WTC11 (cell line): ENCODE measurements around the gene MKS1. TPM values are rescaled to one million over a fixed set of nuclear protein-coding genes. Genes with fewer than 3 reads are reported as not detected.

Source experiments
- ATAC-seq: fragments of 200-7000 bp; cut with Tn5 transposase; 2 replicates; pipeline ENCODE4 v1.10.0; 2021; ENCODE audit warnings: mild to moderate bottlenecking, moderate library complexity
- CTCF ChIA-PET: fragments of 300-600 bp; sonication (Branson Sonifier 250); formaldehyde crosslinking; loops from one replicate; lab custom pipeline; 2021; ENCODE audit warnings: antibody characterized with exemption; lab: Charles Lee
- POLR2A ChIA-PET: fragments of 350-600 bp; sonication (Branson Sonifier 250); formaldehyde crosslinking; loops from one replicate; lab custom pipeline; 2021; ENCODE audit warnings: antibody characterized with exemption; lab: Charles Lee
- DNase-seq: peaks from one replicate; pipeline ENCODE4 v3.0.0; 2021; ENCODE audit warnings: low spot score
- H3K27ac Mint-ChIP-seq: 2 replicates; pipeline ENCODE4 v1.8.0; 2021; ENCODE audit warnings: mixed read lengths
- H3K27me3 Mint-ChIP-seq: 2 replicates; pipeline ENCODE4 v1.8.0; 2021; ENCODE audit warnings: low read depth, mild to moderate bottlenecking, moderate library complexity, mixed read lengths
- H3K36me3 Mint-ChIP-seq: 2 replicates; pipeline ENCODE4 v1.8.0; 2021; ENCODE audit warnings: mixed read lengths
- H3K4me1 Mint-ChIP-seq: 2 replicates; pipeline ENCODE4 v1.8.0; 2022; ENCODE audit warnings: mixed read lengths
- H3K4me3 Mint-ChIP-seq: 2 replicates; pipeline ENCODE4 v1.8.0; 2021; ENCODE audit warnings: mild to moderate bottlenecking, moderate library complexity, mixed read lengths
- H3K9me3 Mint-ChIP-seq: 2 replicates; pipeline ENCODE4 v1.8.0; 2021; ENCODE audit warnings: mixed read lengths
- ATF1 ChIP-seq: sonication (generic); formaldehyde crosslinking; IDR thresholded peaks from 2 replicates; pipeline ENCODE4 v1.8.1; 2023; ENCODE audit warnings: mild to moderate bottlenecking, moderate library complexity, missing genetic modification reagents
- ATF2 ChIP-seq: sonication (generic); formaldehyde crosslinking; IDR thresholded peaks from 2 replicates; pipeline ENCODE4 v1.8.1; 2022; ENCODE audit warnings: low read depth, missing genetic modification reagents, borderline replicate concordance
- CREB1 ChIP-seq: sonication (generic); formaldehyde crosslinking; IDR thresholded peaks from 2 replicates; pipeline ENCODE4 v1.8.0; 2023; ENCODE audit warnings: mild to moderate bottlenecking, missing genetic modification reagents
- ETV6 ChIP-seq: sonication (generic); formaldehyde crosslinking; IDR thresholded peaks from 2 replicates; pipeline ENCODE4 v1.8.1; 2022; ENCODE audit warnings: mild to moderate bottlenecking, missing genetic modification reagents
- GABPB1 ChIP-seq: sonication (generic); formaldehyde crosslinking; IDR thresholded peaks from 2 replicates; pipeline ENCODE4 v1.8.1; 2023; ENCODE audit warnings: mild to moderate bottlenecking, missing genetic modification reagents
- KAT7 ChIP-seq: sonication (generic); formaldehyde crosslinking; IDR thresholded peaks from 2 replicates; pipeline ENCODE4 v1.8.1; 2023; ENCODE audit warnings: missing genetic modification reagents, mild to moderate bottlenecking, borderline replicate concordance
- MYBL2 ChIP-seq: sonication (generic); formaldehyde crosslinking; IDR thresholded peaks from 2 replicates; pipeline ENCODE4 v1.8.1; 2023; ENCODE audit warnings: mild to moderate bottlenecking, moderate library complexity, missing genetic modification reagents
- NR3C1 ChIP-seq: sonication (generic); formaldehyde crosslinking; conservative IDR thresholded peaks from 2 replicates; pipeline ENCODE4 v1.8.1; 2023; ENCODE audit warnings: low read depth, mild to moderate bottlenecking, missing genetic modification reagents
- RORB ChIP-seq: fragments of 250-450 bp; sonication (Bioruptor Pico); IDR thresholded peaks from 2 replicates; pipeline ENCODE4 v1.9.0; 2021; ENCODE audit warnings: mild to moderate bottlenecking
- TCF7 ChIP-seq: sonication (generic); formaldehyde crosslinking; IDR thresholded peaks from 2 replicates; pipeline ENCODE4 v1.8.0; 2022; ENCODE audit warnings: mild to moderate bottlenecking, low read depth, missing genetic modification reagents, moderate library complexity
- TP53 ChIP-seq: sonication (generic); formaldehyde crosslinking; IDR thresholded peaks from 2 replicates; pipeline ENCODE4 v1.8.1; 2023; ENCODE audit warnings: mild to moderate bottlenecking, missing genetic modification reagents
- ZNF138 ChIP-seq: sonication (generic); formaldehyde crosslinking; conservative IDR thresholded peaks from 2 replicates; pipeline ENCODE4 v1.8.1; 2022; ENCODE audit warnings: mild to moderate bottlenecking, moderate library complexity, missing genetic modification reagents
- ZNF396 ChIP-seq: fragments of 250-450 bp; sonication (Bioruptor Pico); IDR thresholded peaks from 2 replicates; pipeline ENCODE4 v1.8.0; 2021; ENCODE audit warnings: mild to moderate bottlenecking, moderate library complexity, borderline replicate concordance
- ZNF671 ChIP-seq: fragments of 250-450 bp; sonication (Bioruptor Pico); IDR thresholded peaks from 2 replicates; pipeline ENCODE4 v1.8.0; 2021; ENCODE audit warnings: mild to moderate bottlenecking
- total RNA-seq: library from RNA; stranded (reverse); gene quantifications from 3 replicates; pipeline ENCODE4 v1.2.3, GENCODE V29; 2021
- TF ChIP-seq, protein P1 (sequence below): sonication (generic); formaldehyde crosslinking; IDR thresholded peaks from 2 replicates; pipeline ENCODE4 v1.8.1; 2023; ENCODE audit warnings: mild to moderate bottlenecking, missing genetic modification reagents
- TF ChIP-seq, protein P2 (sequence below): sonication (generic); formaldehyde crosslinking; IDR thresholded peaks from 2 replicates; pipeline ENCODE4 v1.8.1; 2022; ENCODE audit warnings: mild to moderate bottlenecking, missing genetic modification reagents, moderate library complexity, borderline replicate concordance
- TF ChIP-seq, protein P3 (sequence below): sonication (generic); formaldehyde crosslinking; IDR thresholded peaks from 2 replicates; pipeline ENCODE4 v1.8.1; 2023; ENCODE audit warnings: mild to moderate bottlenecking, missing genetic modification reagents
- TF ChIP-seq, protein P4 (sequence below): fragments of 250-450 bp; sonication (Bioruptor Pico); IDR thresholded peaks from 2 replicates; pipeline ENCODE4 v1.9.0; 2021; ENCODE audit warnings: moderate library complexity, mild to moderate bottlenecking, inconsistent platforms, borderline replicate concordance
- TF ChIP-seq, protein P5 (sequence below): fragments of 250-450 bp; sonication (Bioruptor Pico); conservative IDR thresholded peaks from 2 replicates; pipeline ENCODE4 v1.9.0; 2021; ENCODE audit warnings: mild to moderate bottlenecking

Gene MKS1
- total RNA-seq, 1 experiment from 2014 or later: 24.2 TPM

DNA sequence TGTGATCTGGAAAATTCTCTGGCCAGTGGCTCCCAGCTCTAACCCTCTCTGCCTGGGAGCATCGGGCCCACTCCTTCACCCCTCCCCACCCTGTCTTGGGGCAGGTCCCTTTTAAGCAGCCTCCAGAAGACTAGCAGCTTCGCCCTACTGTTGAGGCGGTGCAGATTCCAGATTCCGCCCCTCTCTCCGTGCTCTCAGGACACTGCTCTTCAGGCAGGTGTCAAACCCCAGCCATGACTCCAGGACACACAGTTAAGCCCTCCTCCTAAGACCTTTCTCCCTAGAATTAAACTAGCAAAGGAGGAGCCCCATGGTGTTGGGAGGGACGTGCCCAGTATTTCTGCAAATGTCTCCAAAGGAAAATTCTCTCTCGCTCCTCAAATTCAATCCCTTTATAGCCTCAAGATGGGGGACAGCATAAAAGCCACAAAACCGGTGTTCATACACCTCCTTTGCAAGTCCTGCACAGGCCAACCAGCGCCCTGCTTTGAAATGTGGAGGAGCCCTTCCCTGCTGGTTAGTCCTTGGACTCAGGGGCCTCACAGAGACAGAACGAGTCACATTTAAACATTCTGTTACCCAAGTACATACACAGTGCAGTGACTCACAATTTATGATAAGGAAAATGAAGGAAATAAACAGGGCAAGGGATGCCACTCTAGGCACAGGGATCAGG is 26.5 kb upstream of the MKS1 start:
- Mint-ChIP-seq H3K36me3 (peaks cover 5% of the 10 kb centered on the region), H3K27me3 (peaks cover 89% of the 10 kb centered on the region), H3K4me1 (peaks cover 11% of the 10 kb centered on the region), H3K27ac (no peak overlapping the region), H3K9me3 (peaks cover 7% of the 10 kb centered on the region), H3K4me3 (no peak overlapping the region)
- ChIA-PET POLR2A (no interaction called here), CTCF (interaction anchor here (1.0 to 1.2 kb wide), 2 partner anchors 27 to 46 kb away, joined by 3 to 6 read pairs; partner anchors contain the start of gene MKS1)
- TF ChIP-seq TCF7 (CRISPR knock-in tag): no peak
- TF ChIP-seq ZNF396 (CRISPR knock-in tag): no peak
- TF ChIP-seq ZNF671: no peak
- TF ChIP-seq, protein P1, sequence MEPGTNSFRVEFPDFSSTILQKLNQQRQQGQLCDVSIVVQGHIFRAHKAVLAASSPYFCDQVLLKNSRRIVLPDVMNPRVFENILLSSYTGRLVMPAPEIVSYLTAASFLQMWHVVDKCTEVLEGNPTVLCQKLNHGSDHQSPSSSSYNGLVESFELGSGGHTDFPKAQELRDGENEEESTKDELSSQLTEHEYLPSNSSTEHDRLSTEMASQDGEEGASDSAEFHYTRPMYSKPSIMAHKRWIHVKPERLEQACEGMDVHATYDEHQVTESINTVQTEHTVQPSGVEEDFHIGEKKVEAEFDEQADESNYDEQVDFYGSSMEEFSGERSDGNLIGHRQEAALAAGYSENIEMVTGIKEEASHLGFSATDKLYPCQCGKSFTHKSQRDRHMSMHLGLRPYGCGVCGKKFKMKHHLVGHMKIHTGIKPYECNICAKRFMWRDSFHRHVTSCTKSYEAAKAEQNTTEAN (CRISPR knock-in tag): no peak
- TF ChIP-seq, protein P2, sequence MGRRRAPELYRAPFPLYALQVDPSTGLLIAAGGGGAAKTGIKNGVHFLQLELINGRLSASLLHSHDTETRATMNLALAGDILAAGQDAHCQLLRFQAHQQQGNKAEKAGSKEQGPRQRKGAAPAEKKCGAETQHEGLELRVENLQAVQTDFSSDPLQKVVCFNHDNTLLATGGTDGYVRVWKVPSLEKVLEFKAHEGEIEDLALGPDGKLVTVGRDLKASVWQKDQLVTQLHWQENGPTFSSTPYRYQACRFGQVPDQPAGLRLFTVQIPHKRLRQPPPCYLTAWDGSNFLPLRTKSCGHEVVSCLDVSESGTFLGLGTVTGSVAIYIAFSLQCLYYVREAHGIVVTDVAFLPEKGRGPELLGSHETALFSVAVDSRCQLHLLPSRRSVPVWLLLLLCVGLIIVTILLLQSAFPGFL: no peak
- no peak for TF ChIP-seq RORB
- no peak for TF ChIP-seq ATF1 (CRISPR knock-in tag)
- no peak for TF ChIP-seq MYBL2 (CRISPR knock-in tag)
- no peak for TF ChIP-seq ZNF138 (CRISPR knock-in tag)
- no peak for TF ChIP-seq KAT7 (CRISPR knock-in tag)
- TF ChIP-seq TP53 (CRISPR knock-in tag): no peak
- TF ChIP-seq, protein P3, sequence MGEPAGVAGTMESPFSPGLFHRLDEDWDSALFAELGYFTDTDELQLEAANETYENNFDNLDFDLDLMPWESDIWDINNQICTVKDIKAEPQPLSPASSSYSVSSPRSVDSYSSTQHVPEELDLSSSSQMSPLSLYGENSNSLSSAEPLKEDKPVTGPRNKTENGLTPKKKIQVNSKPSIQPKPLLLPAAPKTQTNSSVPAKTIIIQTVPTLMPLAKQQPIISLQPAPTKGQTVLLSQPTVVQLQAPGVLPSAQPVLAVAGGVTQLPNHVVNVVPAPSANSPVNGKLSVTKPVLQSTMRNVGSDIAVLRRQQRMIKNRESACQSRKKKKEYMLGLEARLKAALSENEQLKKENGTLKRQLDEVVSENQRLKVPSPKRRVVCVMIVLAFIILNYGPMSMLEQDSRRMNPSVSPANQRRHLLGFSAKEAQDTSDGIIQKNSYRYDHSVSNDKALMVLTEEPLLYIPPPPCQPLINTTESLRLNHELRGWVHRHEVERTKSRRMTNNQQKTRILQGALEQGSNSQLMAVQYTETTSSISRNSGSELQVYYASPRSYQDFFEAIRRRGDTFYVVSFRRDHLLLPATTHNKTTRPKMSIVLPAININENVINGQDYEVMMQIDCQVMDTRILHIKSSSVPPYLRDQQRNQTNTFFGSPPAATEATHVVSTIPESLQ: no peak
- no peak for TF ChIP-seq ETV6
- TF ChIP-seq GABPB1 (CRISPR knock-in tag): no peak
- TF ChIP-seq, protein P4, sequence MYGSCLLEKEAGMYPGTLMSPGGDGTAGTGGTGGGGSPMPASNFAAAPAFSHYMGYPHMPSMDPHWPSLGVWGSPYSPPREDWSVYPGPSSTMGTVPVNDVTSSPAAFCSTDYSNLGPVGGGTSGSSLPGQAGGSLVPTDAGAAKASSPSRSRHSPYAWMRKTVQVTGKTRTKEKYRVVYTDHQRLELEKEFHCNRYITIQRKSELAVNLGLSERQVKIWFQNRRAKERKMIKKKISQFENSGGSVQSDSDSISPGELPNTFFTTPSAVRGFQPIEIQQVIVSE (CRISPR knock-in tag): no peak
- TF ChIP-seq ATF2 (CRISPR knock-in tag): no peak
- no peak for TF ChIP-seq CREB1
- TF ChIP-seq NR3C1 (CRISPR knock-in tag): no peak
- TF ChIP-seq, protein P5, sequence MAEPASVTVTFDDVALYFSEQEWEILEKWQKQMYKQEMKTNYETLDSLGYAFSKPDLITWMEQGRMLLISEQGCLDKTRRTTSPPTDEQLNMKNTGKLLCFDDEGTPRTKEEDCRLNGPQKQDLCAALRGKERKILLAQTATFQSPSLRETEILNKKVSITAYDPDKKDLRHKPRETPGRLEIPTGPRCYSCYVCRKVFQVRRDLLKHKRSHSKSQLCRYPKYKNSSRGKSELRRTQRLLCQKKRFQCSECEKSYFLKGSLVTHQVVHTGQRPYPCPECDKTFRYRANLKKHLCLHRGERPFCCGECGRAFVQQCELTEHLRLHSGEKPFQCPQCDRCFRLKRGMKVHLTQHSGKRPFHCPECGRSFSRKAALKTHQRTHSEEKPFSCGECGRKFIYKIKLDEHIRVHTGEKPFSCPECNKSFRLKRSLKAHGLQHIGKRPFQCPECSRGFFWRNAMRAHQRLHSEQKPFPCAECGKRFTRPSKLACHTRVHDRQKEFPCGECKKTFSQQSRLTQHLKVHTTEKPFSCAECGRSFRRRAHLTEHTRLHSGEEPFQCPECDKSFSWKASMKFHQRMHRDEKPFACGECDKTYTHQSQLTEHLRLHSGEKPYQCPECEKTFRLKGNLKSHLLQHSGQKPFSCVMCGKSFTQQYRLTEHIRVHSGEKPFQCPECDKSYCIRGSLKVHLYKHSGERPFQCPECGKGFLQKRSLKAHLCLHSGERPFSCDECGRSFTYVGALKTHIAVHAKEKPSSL (CRISPR knock-in tag): no peak
- DNase-seq (no peak), ATAC-seq (no peak)
